ENCODE data around the gene DYNC1I1. TPM values are rescaled to one million over a fixed set of nuclear protein-coding genes. Genes with fewer than 3 reads are reported as not detected.

Gene DYNC1I1
- polyA plus RNA-seq (2012; rRNA removed) = 0.05 and 0.21 TPM in 2 replicates
- 0.14 and 0.21 TPM in 2 replicates for polyA plus RNA-seq (2012; cell fraction: cytosol; rRNA removed)
- polyA plus RNA-seq (2012; cell fraction: nucleus; rRNA removed) = 0.08 and 0.40 TPM in 2 replicates

DNA sequence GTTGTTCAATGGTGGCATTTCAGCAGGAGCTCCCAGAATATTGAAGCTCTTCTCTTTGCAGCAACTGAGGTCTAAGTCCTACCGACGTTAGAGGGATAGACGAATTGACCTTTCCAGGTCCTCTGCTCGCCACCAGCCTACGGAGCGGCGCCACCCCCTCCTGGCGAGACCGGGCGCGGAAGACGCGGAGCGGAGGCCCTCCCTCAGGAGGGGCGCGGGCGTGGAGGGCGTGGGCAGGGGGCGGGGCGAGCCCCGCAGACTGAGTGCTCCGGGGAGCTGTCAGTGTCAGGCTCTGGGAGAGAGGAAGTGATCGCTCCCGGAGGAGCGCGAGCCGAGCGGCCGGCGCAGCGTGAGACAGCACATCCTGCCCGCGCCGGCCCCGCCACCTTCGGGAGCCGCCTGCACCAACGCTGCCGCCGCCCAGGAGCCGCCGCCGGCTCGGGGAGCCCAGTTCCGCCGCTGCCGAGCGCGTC is at the start of gene DYNC1I1:
DYNC1I1 (plus strand) TSS at position 257 of the 473 bp plus-strand sequence. CDS start 32,176 bp downstream, outside the sequence.
- no peak within 1 kb of the TSS for H3K27ac ChIP-seq (ENCODE audit: low read depth in 2 of 2, low read length in 1 of 2)
- DNase-seq = peak; percentile 94
- TF ChIP-seq YY1 (IDR thresholded peaks at IDR 0.05; ENCODE audit: low read depth) (no peak), RXRA (IDR thresholded peaks at IDR 0.05; ENCODE audit: borderline replicate concordance, low read depth) (no peak), ELF1 (IDR thresholded peaks at IDR 0.05) (no peak), FOSL2 (IDR thresholded peaks at IDR 0.05; ENCODE audit: borderline replicate concordance, low read depth) (no peak), JUND (IDR thresholded peaks at IDR 0.05) (no peak), SIN3A (IDR thresholded peaks at IDR 0.05; ENCODE audit: borderline replicate concordance, low read depth, low read length) (peak; percentile 81; the same call in 1 of the 2 replicates), NFIC (IDR thresholded peaks at IDR 0.05; ENCODE audit: borderline replicate concordance) (no peak), MXI1 (IDR thresholded peaks at IDR 0.05; ENCODE audit: low read depth, low read length) (peak; percentile 93), CHD2 (IDR thresholded peaks at IDR 0.05; ENCODE audit: low read length, partially characterized antibody) (peak; percentile 37), CTCF (IDR thresholded peaks at IDR 0.05) (0 out of 2 replicates have a peak, but pooled peaks have one; percentile 8), EZH2phosphoT487 (IDR thresholded peaks at IDR 0.05; ENCODE audit: borderline replicate concordance, low read depth) (no peak)
- TF ChIP-seq, protein P1, sequence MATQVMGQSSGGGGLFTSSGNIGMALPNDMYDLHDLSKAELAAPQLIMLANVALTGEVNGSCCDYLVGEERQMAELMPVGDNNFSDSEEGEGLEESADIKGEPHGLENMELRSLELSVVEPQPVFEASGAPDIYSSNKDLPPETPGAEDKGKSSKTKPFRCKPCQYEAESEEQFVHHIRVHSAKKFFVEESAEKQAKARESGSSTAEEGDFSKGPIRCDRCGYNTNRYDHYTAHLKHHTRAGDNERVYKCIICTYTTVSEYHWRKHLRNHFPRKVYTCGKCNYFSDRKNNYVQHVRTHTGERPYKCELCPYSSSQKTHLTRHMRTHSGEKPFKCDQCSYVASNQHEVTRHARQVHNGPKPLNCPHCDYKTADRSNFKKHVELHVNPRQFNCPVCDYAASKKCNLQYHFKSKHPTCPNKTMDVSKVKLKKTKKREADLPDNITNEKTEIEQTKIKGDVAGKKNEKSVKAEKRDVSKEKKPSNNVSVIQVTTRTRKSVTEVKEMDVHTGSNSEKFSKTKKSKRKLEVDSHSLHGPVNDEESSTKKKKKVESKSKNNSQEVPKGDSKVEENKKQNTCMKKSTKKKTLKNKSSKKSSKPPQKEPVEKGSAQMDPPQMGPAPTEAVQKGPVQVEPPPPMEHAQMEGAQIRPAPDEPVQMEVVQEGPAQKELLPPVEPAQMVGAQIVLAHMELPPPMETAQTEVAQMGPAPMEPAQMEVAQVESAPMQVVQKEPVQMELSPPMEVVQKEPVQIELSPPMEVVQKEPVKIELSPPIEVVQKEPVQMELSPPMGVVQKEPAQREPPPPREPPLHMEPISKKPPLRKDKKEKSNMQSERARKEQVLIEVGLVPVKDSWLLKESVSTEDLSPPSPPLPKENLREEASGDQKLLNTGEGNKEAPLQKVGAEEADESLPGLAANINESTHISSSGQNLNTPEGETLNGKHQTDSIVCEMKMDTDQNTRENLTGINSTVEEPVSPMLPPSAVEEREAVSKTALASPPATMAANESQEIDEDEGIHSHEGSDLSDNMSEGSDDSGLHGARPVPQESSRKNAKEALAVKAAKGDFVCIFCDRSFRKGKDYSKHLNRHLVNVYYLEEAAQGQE (IDR thresholded peaks at IDR 0.05; ENCODE audit: low read depth, low read length) = no peak
- TF ChIP-seq, protein P2, sequence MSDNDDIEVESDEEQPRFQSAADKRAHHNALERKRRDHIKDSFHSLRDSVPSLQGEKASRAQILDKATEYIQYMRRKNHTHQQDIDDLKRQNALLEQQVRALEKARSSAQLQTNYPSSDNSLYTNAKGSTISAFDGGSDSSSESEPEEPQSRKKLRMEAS (IDR thresholded peaks at IDR 0.05; ENCODE audit: low read depth) = 0 out of 2 replicates have a peak, but pooled peaks have one; percentile 26
- TF ChIP-seq, protein P3, sequence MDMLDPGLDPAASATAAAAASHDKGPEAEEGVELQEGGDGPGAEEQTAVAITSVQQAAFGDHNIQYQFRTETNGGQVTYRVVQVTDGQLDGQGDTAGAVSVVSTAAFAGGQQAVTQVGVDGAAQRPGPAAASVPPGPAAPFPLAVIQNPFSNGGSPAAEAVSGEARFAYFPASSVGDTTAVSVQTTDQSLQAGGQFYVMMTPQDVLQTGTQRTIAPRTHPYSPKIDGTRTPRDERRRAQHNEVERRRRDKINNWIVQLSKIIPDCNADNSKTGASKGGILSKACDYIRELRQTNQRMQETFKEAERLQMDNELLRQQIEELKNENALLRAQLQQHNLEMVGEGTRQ (IDR thresholded peaks at IDR 0.05; ENCODE audit: borderline replicate concordance, low read depth, low read length) = no peak
- peak within 1 kb of the TSS; percentile 89 for H3K4me2 ChIP-seq
- peak within 1 kb of the TSS; percentile 71 for H2AFZ ChIP-seq (ENCODE audit: low read depth)
- no peaks in the 10 kb centered on the region for H3K79me2 ChIP-seq (ENCODE audit: insufficient read depth)
- no peaks in the 10 kb centered on the region for H3K9me3 ChIP-seq
- 0% methylated on average over 13 of the region's 49 CpGs for WGBS (ENCODE audit: low lambda C conversion rate)
- H3K4me1 ChIP-seq (ENCODE audit: control insufficient read depth in 1 of 2, insufficient read depth in 2 of 2, low read depth in 1 of 2, low read length in 1 of 2) = peaks cover 0 to 4% of the 10 kb centered on the region in 2 experiments; a peak in 1 of 4 replicates
- H4K20me1 ChIP-seq (ENCODE audit: insufficient read depth) = no peaks in the 10 kb centered on the region
- H3K27me3 ChIP-seq (ENCODE audit: insufficient read depth) = peaks cover 8% of the 10 kb centered on the region; the same call in 1 of the 2 replicates
- H3K36me3 ChIP-seq (replicated peaks in 1 of 2; ENCODE audit: control insufficient read depth in 1 of 2, insufficient read depth in 2 of 2, low read length in 1 of 2) = no peaks in the 10 kb centered on the region
- no peaks in the 10 kb centered on the region for H3F3A ChIP-seq (replicated peaks; ENCODE audit: insufficient read depth)
- no peaks in the 10 kb centered on the region for H3K9me2 ChIP-seq
- no peak within 1 kb of the TSS for H3K9ac ChIP-seq
- peak within 1 kb of the TSS; percentile 56 to 68 for H3K4me3 ChIP-seq (ENCODE audit: low read depth in 2 of 2, low read length in 1 of 2)
- POLR2A ChIA-PET = no interaction called here
- CTCF ChIA-PET = interaction anchor here (0.7 to 3.5 kb wide), 9 partner anchors 8 to 261 kb away, joined by 3 to 17 read pairs (median 3); no protein-coding TSS in a partner anchor
